Thoracic aorta endothelial cell (primary cell): ENCODE results near the gene CD99. TPM values are rescaled to one million over a fixed set of nuclear protein-coding genes. Genes with fewer than 3 reads are reported as not detected.

Source experiments
- total RNA-seq: library from RNA; depleted of rRNA; stranded (reverse); fragments of >200 nt; gene quantifications from 2 replicates; pipeline ENCODE4 v1.2.3, GENCODE V29; 2012

The CD99 gene
- 344 and 508 TPM in 2 replicates for total RNA-seq

GRCh38 chrX:2690856-2691542 is at the start of gene CD99:
Gene CD99 (plus strand): TSS chrX:2691295. CDS start chrX:2691361, 66 bp downstream.

GRCh38 chrX:2751874-2752300 is 60.8 kb downstream of the CD99 start, which contains the start of gene XG:
Gene XG (plus strand): TSS chrX:2752040. CDS start chrX:2752275, 235 bp downstream.

Other genes with a start within 250 kb of the CD99 start
- 22.2 and 26.4 TPM in 2 replicates for gene DHRSX, start 190.3 kb upstream of the CD99 start, total RNA-seq
- 41.8 and 51.0 TPM in 2 replicates for gene ZBED1, start 190.3 kb upstream of the CD99 start, total RNA-seq
- 0.80 and 4.9 TPM in 2 replicates for gene XG, start 60.7 kb downstream of the CD99 start, total RNA-seq
- 0.13 and 0.14 TPM in 2 replicates for gene GYG2, start 137.6 kb downstream of the CD99 start, total RNA-seq
- gene ARSD, start 238.0 kb downstream of the CD99 start, total RNA-seq = 11.2 and 19.5 TPM in 2 replicates